Tibial nerve (tissue), 4 donors: ENCODE data around the gene NOM1.

ENCODE experiments used
- EP300 ChIP-seq, 2 donors: sonication (generic); formaldehyde crosslinking; IDR thresholded peaks; one replicate each; pipeline ENCODE4 v1.6.1; 2017; ENCODE audit warnings: antibody characterized with exemption in 2 of 2, mild to moderate bottlenecking in 1 of 2
- POLR2A ChIP-seq, 2 donors: fragments of 450-650 bp; IDR thresholded peaks; one replicate each; pipeline ENCODE4 v1.6.1; 2017; ENCODE audit warnings: antibody characterized with exemption in 2 of 2, mild to moderate bottlenecking in 2 of 2, moderate library complexity in 2 of 2
- TF ChIP-seq, protein P1 (sequence below), 5 experiments: fragments of 200-600 bp in 3 of 5; fragments of 450-650 bp in 2 of 5; sonication (generic) in 3 of 5; IDR thresholded peaks; one replicate each; pipeline ENCODE4 v1.5.1; 2016 to 2019; ENCODE audit warnings: antibody characterized with exemption in 5 of 5, mild to moderate bottlenecking in 3 of 5, moderate library complexity in 2 of 5

DNA sequence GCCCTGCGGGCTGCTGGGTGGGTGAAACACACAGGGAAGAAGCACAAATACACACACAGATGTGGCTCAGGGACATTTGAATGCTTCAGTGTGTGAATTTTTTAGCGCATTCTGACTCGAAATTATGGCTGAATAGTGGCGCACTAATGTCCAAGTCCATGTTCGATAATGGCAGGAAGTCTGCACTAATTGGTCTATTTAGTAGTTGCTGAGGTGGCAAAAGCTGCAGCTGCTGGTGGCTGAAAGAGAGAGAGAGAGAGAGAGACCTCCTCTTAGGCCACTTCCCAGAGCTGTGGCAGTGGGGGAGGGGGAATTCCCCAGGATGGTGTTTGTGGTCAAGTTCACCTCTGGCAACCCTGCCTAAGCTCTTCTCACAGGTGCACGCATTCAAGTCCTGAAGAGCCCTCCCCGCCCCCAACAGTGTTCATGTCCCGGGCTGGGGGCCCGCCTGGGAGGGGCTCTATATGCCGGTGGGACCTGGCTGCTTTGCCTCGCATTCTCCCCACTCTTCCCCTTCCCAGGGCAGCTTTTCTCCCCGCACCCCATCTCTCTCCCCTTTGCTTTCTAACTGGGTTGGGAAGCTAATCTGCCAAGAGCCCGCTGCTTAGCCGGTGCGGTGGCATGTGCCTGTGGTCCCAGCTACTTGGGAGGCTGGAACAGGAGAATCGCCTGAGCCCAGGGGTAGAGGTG lies 67.0 kb downstream of the NOM1 start:
- no peak for TF ChIP-seq POLR2A (IDR thresholded peaks at IDR 0.05)
- TF ChIP-seq, protein P1, sequence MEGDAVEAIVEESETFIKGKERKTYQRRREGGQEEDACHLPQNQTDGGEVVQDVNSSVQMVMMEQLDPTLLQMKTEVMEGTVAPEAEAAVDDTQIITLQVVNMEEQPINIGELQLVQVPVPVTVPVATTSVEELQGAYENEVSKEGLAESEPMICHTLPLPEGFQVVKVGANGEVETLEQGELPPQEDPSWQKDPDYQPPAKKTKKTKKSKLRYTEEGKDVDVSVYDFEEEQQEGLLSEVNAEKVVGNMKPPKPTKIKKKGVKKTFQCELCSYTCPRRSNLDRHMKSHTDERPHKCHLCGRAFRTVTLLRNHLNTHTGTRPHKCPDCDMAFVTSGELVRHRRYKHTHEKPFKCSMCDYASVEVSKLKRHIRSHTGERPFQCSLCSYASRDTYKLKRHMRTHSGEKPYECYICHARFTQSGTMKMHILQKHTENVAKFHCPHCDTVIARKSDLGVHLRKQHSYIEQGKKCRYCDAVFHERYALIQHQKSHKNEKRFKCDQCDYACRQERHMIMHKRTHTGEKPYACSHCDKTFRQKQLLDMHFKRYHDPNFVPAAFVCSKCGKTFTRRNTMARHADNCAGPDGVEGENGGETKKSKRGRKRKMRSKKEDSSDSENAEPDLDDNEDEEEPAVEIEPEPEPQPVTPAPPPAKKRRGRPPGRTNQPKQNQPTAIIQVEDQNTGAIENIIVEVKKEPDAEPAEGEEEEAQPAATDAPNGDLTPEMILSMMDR (IDR thresholded peaks at IDR 0.05): no peak
- TF ChIP-seq EP300 (IDR thresholded peaks at IDR 0.05): no peak
